ENCODE results near the gene WNT7A.

DNA sequence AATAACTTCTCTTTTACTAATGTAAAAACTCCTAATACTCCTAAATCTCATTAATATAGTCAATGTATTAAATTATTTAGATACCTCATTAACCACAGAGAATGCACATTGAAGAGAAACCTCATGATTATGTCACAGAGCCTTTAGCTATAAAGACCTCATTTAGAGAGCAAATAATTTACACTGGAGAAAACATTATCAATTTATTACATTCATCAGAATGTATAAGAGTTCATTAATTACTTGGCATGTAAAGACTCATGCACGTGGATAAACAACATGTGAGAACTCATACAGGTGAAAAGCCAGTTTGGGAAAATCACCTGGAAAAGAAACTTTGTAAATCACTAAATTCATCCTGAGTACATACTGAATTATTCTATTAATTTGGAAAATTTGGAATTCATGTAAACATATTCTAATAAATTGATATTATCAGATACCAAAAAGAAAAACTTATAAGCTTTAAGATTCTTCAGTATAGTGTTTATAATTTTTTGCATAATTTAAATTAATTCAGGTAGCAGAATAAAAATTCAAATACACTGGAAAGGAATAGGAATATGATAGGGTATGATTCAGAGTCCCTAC, 22.9 kb upstream of the WNT7A start:
- TF ChIP-seq, protein P1, sequence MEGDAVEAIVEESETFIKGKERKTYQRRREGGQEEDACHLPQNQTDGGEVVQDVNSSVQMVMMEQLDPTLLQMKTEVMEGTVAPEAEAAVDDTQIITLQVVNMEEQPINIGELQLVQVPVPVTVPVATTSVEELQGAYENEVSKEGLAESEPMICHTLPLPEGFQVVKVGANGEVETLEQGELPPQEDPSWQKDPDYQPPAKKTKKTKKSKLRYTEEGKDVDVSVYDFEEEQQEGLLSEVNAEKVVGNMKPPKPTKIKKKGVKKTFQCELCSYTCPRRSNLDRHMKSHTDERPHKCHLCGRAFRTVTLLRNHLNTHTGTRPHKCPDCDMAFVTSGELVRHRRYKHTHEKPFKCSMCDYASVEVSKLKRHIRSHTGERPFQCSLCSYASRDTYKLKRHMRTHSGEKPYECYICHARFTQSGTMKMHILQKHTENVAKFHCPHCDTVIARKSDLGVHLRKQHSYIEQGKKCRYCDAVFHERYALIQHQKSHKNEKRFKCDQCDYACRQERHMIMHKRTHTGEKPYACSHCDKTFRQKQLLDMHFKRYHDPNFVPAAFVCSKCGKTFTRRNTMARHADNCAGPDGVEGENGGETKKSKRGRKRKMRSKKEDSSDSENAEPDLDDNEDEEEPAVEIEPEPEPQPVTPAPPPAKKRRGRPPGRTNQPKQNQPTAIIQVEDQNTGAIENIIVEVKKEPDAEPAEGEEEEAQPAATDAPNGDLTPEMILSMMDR (IDR thresholded peaks at IDR 0.05): no peak
- no peak for TF ChIP-seq POLR2A (IDR thresholded peaks at IDR 0.05)
